HFF-Myc (cell line): Measurements from ENCODE around the gene ZFHX3.

ENCODE experiments used
- DNase-seq: peaks from one replicate; pipeline ENCODE4 v3.0.0-alpha.2; 2011; ENCODE audit warnings: low read depth; ENCODE audit errors: extremely low read depth
- H3K4me3 ChIP-seq: replicated peaks from 2 replicates; pipeline ENCODE4 v1.5.1; 2011; ENCODE audit warnings: low read depth, mild to moderate bottlenecking, control low read depth, low read length
- TF ChIP-seq, protein P1 (sequence below): IDR thresholded peaks from 2 replicates; pipeline ENCODE4 v1.5.1; 2012; ENCODE audit warnings: mild to moderate bottlenecking, low read depth, low read length, control low read depth; ENCODE audit errors: missing control alignments

The ZFHX3 gene

GRCh38 chr16:73016488-73016830, 31.5 kb downstream of the ZFHX3 start:
- TF ChIP-seq, protein P1, sequence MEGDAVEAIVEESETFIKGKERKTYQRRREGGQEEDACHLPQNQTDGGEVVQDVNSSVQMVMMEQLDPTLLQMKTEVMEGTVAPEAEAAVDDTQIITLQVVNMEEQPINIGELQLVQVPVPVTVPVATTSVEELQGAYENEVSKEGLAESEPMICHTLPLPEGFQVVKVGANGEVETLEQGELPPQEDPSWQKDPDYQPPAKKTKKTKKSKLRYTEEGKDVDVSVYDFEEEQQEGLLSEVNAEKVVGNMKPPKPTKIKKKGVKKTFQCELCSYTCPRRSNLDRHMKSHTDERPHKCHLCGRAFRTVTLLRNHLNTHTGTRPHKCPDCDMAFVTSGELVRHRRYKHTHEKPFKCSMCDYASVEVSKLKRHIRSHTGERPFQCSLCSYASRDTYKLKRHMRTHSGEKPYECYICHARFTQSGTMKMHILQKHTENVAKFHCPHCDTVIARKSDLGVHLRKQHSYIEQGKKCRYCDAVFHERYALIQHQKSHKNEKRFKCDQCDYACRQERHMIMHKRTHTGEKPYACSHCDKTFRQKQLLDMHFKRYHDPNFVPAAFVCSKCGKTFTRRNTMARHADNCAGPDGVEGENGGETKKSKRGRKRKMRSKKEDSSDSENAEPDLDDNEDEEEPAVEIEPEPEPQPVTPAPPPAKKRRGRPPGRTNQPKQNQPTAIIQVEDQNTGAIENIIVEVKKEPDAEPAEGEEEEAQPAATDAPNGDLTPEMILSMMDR: no peak
- DNase-seq: no peak

DNA sequence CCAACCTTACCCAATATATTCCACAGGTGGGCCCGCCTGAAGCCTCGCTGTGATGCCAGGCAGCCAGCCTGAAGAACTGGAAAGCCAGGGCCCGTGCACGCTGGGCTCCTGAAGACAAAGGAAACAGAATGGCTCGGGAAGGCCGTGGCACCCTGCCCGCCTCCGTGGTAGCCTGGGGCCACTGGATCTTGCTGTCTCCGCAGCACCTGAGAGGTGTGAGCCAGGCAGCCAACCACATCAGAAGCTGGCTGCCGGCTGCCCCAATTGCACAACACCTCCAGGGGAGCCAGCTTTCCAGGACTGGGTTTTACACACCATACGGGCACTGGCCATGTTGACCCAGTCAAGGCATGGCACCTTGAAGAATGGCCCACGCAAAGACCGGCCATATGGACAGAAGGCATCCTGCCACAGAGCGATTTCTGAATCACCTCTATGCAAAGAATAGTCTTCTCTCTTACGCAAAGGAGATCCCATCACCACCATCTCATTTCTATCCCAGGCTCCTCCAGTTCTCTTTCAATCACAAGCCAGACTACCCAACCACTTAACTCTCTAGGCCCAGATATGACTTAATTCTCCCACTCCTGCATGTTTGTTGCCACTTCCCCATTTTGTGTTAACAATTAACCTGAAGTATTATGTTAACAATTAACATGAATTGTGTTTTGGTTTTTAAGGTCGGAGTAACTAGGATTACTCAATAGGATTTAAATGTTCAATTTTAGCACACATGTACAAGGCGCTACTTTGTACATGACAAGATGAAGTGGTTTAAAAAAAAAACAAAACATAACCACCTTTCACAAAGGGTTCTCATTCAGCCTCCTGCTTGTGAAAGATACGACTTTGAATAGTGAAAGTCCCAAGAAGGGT, 32.1 kb downstream of the ZFHX3 start:
- DNase-seq: no peak
- no peak overlapping the region for H3K4me3 ChIP-seq
- TF ChIP-seq, protein P1: no peak

More at GRCh38 chr16:73016488-73016830, 31.5 kb downstream of the ZFHX3 start:
- H3K4me3 ChIP-seq: no peak overlapping the region

- no peak for DNase-seq
- TF ChIP-seq, protein P1: no peak
- no peak overlapping the region for H3K4me3 ChIP-seq
These were observed 33.2 kb downstream of the ZFHX3 start for GRCh38 chr16:73014768-73015167.

- DNase-seq: no peak
- TF ChIP-seq, protein P1: no peak
- no peak overlapping the region for H3K4me3 ChIP-seq
These were observed 34.0 kb downstream of the ZFHX3 start for GRCh38 chr16:73013974-73014373.

DNA sequence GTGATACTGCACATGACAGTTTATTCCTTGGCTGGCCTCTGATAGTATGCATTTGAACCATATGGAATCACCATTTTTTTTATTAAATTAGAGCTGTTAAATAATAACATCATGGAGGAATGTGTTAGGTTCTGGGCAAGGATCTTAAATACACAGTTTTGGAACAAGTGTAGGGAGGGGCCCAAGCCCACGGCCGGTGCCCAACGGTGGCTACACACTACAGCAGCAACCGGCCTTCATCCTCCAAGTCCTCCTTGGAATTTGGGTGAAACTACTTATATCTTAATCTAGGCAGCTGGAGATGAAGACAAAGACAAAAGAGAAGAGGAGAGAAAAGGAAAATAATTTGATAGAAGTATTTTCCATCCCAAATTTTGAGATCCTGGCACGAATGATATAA, 35.6 kb downstream of the ZFHX3 start:
- TF ChIP-seq, protein P1: no peak
- DNase-seq: no peak
- no peak overlapping the region for H3K4me3 ChIP-seq

GRCh38 chr16:73011926-73012325, 36.0 kb downstream of the ZFHX3 start:
- H3K4me3 ChIP-seq: no peak overlapping the region
- DNase-seq: no peak
- TF ChIP-seq, protein P1: no peak
